Neuronal stem cell (in vitro differentiated cells): ENCODE data around the gene P4HA3.

Experiments used
- DNase-seq: peaks from one replicate; pipeline ENCODE4 v3.0.0-alpha.2; 2013; ENCODE audit warnings: low spot score
- H2AFZ ChIP-seq: one replicate; pipeline ENCODE4 v1.6.1; 2013; ENCODE audit warnings: mild to moderate bottlenecking, low read length, inconsistent platforms
- H2AK5ac ChIP-seq: 2 replicates; pipeline ENCODE4 v1.6.1; 2013; ENCODE audit warnings: low read depth, mild to moderate bottlenecking, inconsistent platforms, low read length, moderate library complexity, mixed read lengths
- H2BK120ac ChIP-seq: 2 replicates; pipeline ENCODE4 v1.6.1; 2013; ENCODE audit warnings: low read depth, mild to moderate bottlenecking, inconsistent platforms, low read length, moderate library complexity, mixed read lengths
- H2BK12ac ChIP-seq: one replicate; pipeline ENCODE4 v1.6.1; 2013; ENCODE audit warnings: low read length, inconsistent platforms
- H2BK15ac ChIP-seq: 2 replicates; pipeline ENCODE4 v1.6.1; 2013; ENCODE audit warnings: mild to moderate bottlenecking, low read length, inconsistent platforms, mixed read lengths
- H2BK5ac ChIP-seq: one replicate; pipeline ENCODE4 v1.6.1; 2013; ENCODE audit warnings: inconsistent platforms, mild to moderate bottlenecking, low read length, moderate library complexity
- H3K14ac ChIP-seq: one replicate; pipeline ENCODE4 v1.6.1; 2013; ENCODE audit warnings: low read length, inconsistent platforms
- H3K18ac ChIP-seq: 2 replicates; pipeline ENCODE4 v1.6.1; 2013; ENCODE audit warnings: low read length, inconsistent platforms
- H3K23ac ChIP-seq: 2 replicates; pipeline ENCODE4 v1.6.1; 2013; ENCODE audit warnings: low read depth, mild to moderate bottlenecking, mixed read lengths, low read length, inconsistent platforms; ENCODE audit not compliant: poor library complexity
- H3K27ac ChIP-seq: replicated peaks from 3 replicates; pipeline ENCODE4 v1.5.1; 2013; ENCODE audit warnings: low read length, inconsistent platforms
- H3K27me3 ChIP-seq, 3 experiments: 2 replicates each; pipeline ENCODE4 v1.6.1; 2013; ENCODE audit warnings: low read length in 3 of 3, mild to moderate bottlenecking in 2 of 3, inconsistent platforms in 1 of 3, low read depth in 1 of 3, mixed read lengths in 1 of 3, moderate library complexity in 1 of 3; ENCODE audit not compliant: control insufficient read depth in 3 of 3, insufficient read depth in 3 of 3
- H3K36me3 ChIP-seq, 2 donors: replicated peaks in 1 of 2; 2 replicates each; pipeline ENCODE4 v1.6.1; 2013; ENCODE audit warnings: low read length in 2 of 2; ENCODE audit not compliant: control insufficient read depth in 2 of 2, insufficient read depth in 2 of 2
- H3K4ac ChIP-seq: 2 replicates; pipeline ENCODE4 v1.6.1; 2013; ENCODE audit warnings: inconsistent platforms, mild to moderate bottlenecking, low read length, moderate library complexity
- H3K4me1 ChIP-seq, 2 donors: 1 replicate in 1 of 2; 2 replicates in 1 of 2; pipeline ENCODE4 v1.6.1; 2013; ENCODE audit warnings: low read length in 2 of 2, low read depth in 1 of 2; ENCODE audit not compliant: control insufficient read depth in 2 of 2, insufficient read depth in 1 of 2
- H3K4me2 ChIP-seq: one replicate; pipeline ENCODE4 v1.6.1; 2013; ENCODE audit warnings: mild to moderate bottlenecking, low read length, inconsistent platforms; ENCODE audit not compliant: insufficient read depth, poor library complexity, severe bottlenecking
- H3K4me3 ChIP-seq, 2 donors: 2 replicates each; pipeline ENCODE4 v1.5.1; 2013; ENCODE audit warnings: low read length in 2 of 2, mild to moderate bottlenecking in 2 of 2, inconsistent platforms in 1 of 2, moderate library complexity in 1 of 2
- H3K79me1 ChIP-seq: one replicate; pipeline ENCODE4 v1.6.1; 2013; ENCODE audit warnings: low read depth, mild to moderate bottlenecking, inconsistent platforms, low read length, moderate library complexity
- H3K9ac ChIP-seq: one replicate; pipeline ENCODE4 v1.6.1; 2013; ENCODE audit warnings: mild to moderate bottlenecking, low read depth, low read length, inconsistent platforms; ENCODE audit not compliant: poor library complexity
- H3K9me3 ChIP-seq, 2 donors: replicated peaks in 1 of 2; 2 replicates each; pipeline versions ENCODE3 to v1.6.1; 2013; ENCODE audit warnings: low read length in 2 of 2, mild to moderate bottlenecking in 2 of 2, inconsistent platforms in 1 of 2, low read depth in 1 of 2, mixed read lengths in 1 of 2, moderate library complexity in 1 of 2; ENCODE audit not compliant: control insufficient read depth in 2 of 2, insufficient read depth in 1 of 2
- H4K8ac ChIP-seq: one replicate; pipeline ENCODE4 v1.6.1; 2013; ENCODE audit warnings: low read depth, mild to moderate bottlenecking, inconsistent platforms, low read length, moderate library complexity
- H4K91ac ChIP-seq: one replicate; pipeline ENCODE4 v1.6.1; 2013; ENCODE audit warnings: low read length, low read depth, mild to moderate bottlenecking, inconsistent platforms; ENCODE audit not compliant: poor library complexity
- WGBS, 2 donors: extraction: QIAGEN DNeasy Blood & Tissue Kit; methylation state at CpG; one replicate each; pipeline ENCODE4 v1.1.7; 2013; ENCODE audit warnings: missing lambda C conversion rate in 2 of 2, mixed read lengths in 1 of 2; ENCODE audit not compliant: insufficient read length in 2 of 2, insufficient replicate concordance in 1 of 2; ENCODE audit errors: extremely low coverage in 2 of 2; 5-methylcytosine and 5-hydroxymethylcytosine counted together

The P4HA3 gene

GRCh38 chr11:74307434-74307833 is 4.0 kb downstream of the P4HA3 start:
- no peak overlapping the region for H3K23ac ChIP-seq
- no peak for DNase-seq

GRCh38 chr11:74306435-74307175 is 4.8 kb downstream of the P4HA3 start:
- Histone ChIP-seq H3K9ac (no peak overlapping the region), H3K27ac (no peak overlapping the region), H2BK120ac (no peak overlapping the region), H2BK15ac (no peak overlapping the region), H4K91ac (no peak overlapping the region), H3K4ac (no peak overlapping the region), H2AK5ac (no peak overlapping the region), H2AFZ (no peak overlapping the region), H3K36me3 (no peaks in the 10 kb centered on the region), H3K4me3 (no peak overlapping the region), H3K4me2 (no peak overlapping the region), H4K8ac (no peak overlapping the region), H3K9me3 (peaks cover 0 to 2% of the 10 kb centered on the region in 2 donors), H3K27me3 (peaks cover 0 to 65% (median 16%) of the 10 kb centered on the region in 3 experiments), H3K79me1 (no peaks in the 10 kb centered on the region), H3K4me1 (peaks cover 0 to 3% of the 10 kb centered on the region in 2 donors), H3K14ac (no peak overlapping the region), H3K23ac (no peak overlapping the region), H2BK5ac (no peak overlapping the region), H3K18ac (no peak overlapping the region), H2BK12ac (no peak overlapping the region)
- WGBS, 2 donors, result no CpG with 5 or more reads among the region's 8 CpGs
- DNase-seq, result no peak

More at GRCh38 chr11:74307434-74307833, 4.0 kb downstream of the P4HA3 start:
- no peak overlapping the region for H2AFZ ChIP-seq
- H3K18ac ChIP-seq, result no peak overlapping the region
- H2BK12ac ChIP-seq, result no peak overlapping the region
- H3K27ac ChIP-seq, result no peak overlapping the region
- WGBS, 2 donors, result no CpG with 5 or more reads among the region's 1 CpG
- no peak overlapping the region for H2BK120ac ChIP-seq
- H4K91ac ChIP-seq, result no peak overlapping the region
- peaks cover 0 to 68% (median 21%) of the 10 kb centered on the region in 3 experiments for H3K27me3 ChIP-seq
- no peaks in the 10 kb centered on the region for H3K79me1 ChIP-seq
- no peak overlapping the region for H2BK15ac ChIP-seq
- no peak overlapping the region for H3K4me3 ChIP-seq
- peaks cover 0 to 5% of the 10 kb centered on the region in 2 donors for H3K4me1 ChIP-seq
- H4K8ac ChIP-seq, result no peak overlapping the region
- H3K4ac ChIP-seq, result no peak overlapping the region
- H3K14ac ChIP-seq, result no peak overlapping the region
- H3K4me2 ChIP-seq, result no peak overlapping the region
- no peak overlapping the region for H2BK5ac ChIP-seq
- peaks cover 2 to 5% of the 10 kb centered on the region in 2 donors for H3K9me3 ChIP-seq
- H2AK5ac ChIP-seq, result no peak overlapping the region
- H3K36me3 ChIP-seq, result no peaks in the 10 kb centered on the region
- H3K9ac ChIP-seq, result no peak overlapping the region

- H3K36me3 ChIP-seq, result no peaks in the 10 kb centered on the region
- no peak overlapping the region for H3K4me3 ChIP-seq
- WGBS, 2 donors, result no CpG with 5 or more reads among the region's 3 CpGs
- H2AFZ ChIP-seq, result no peak overlapping the region
- H4K91ac ChIP-seq, result no peak overlapping the region
- H3K4ac ChIP-seq, result no peak overlapping the region
- H3K4me2 ChIP-seq, result no peak overlapping the region
- no peaks in the 10 kb centered on the region for H3K79me1 ChIP-seq
- peaks cover 0 to 18% (median 0%) of the 10 kb centered on the region in 3 experiments for H3K27me3 ChIP-seq
- no peak overlapping the region for H2BK15ac ChIP-seq
- no peak overlapping the region for H2AK5ac ChIP-seq
- no peak for DNase-seq
- H3K9me3 ChIP-seq, result no peaks in the 10 kb centered on the region
- H3K18ac ChIP-seq, result no peak overlapping the region
- no peak overlapping the region for H3K23ac ChIP-seq
- H3K27ac ChIP-seq, result no peak overlapping the region
- H3K14ac ChIP-seq, result no peak overlapping the region
- no peaks in the 10 kb centered on the region for H3K4me1 ChIP-seq
- no peak overlapping the region for H2BK5ac ChIP-seq
- no peak overlapping the region for H2BK12ac ChIP-seq
- H3K9ac ChIP-seq, result no peak overlapping the region
- H2BK120ac ChIP-seq, result no peak overlapping the region
- no peak overlapping the region for H4K8ac ChIP-seq
Measured at GRCh38 chr11:74299015-74299414, 12.4 kb downstream of the P4HA3 start.

GRCh38 chr11:74297484-74297883 is 14.0 kb downstream of the P4HA3 start:
- no peak overlapping the region for H3K4me2 ChIP-seq
- no peak overlapping the region for H3K4me3 ChIP-seq
- H2BK120ac ChIP-seq, result no peak overlapping the region
- no peak overlapping the region for H2BK15ac ChIP-seq
- H3K27me3 ChIP-seq, result peaks cover 0 to 17% (median 0%) of the 10 kb centered on the region in 3 experiments
- H2AFZ ChIP-seq, result no peak overlapping the region
- no peak overlapping the region for H3K23ac ChIP-seq
- DNase-seq, result no peak
- no peak overlapping the region for H3K9ac ChIP-seq
- no peak overlapping the region for H2AK5ac ChIP-seq
- no peaks in the 10 kb centered on the region for H3K36me3 ChIP-seq
- no peak overlapping the region for H2BK5ac ChIP-seq
- H3K79me1 ChIP-seq, result no peaks in the 10 kb centered on the region
- H3K4me1 ChIP-seq, result no peaks in the 10 kb centered on the region
- no peak overlapping the region for H4K8ac ChIP-seq
- no peaks in the 10 kb centered on the region for H3K9me3 ChIP-seq
- no peak overlapping the region for H3K27ac ChIP-seq
- H3K18ac ChIP-seq, result no peak overlapping the region
- no peak overlapping the region for H3K14ac ChIP-seq
- WGBS, 2 donors, result no CpG with 5 or more reads among the region's 1 CpG
- no peak overlapping the region for H4K91ac ChIP-seq
- no peak overlapping the region for H3K4ac ChIP-seq
- H2BK12ac ChIP-seq, result no peak overlapping the region
